GM19328 (cell line): ENCODE data around the gene CROCC.
"Not testable (repeated sequence)": the region's sequence is repeated elsewhere in the genome, so short reads cannot be mapped to it uniquely, and the experiment has no call there.

Source experiments
- ATAC-seq: cut with Tn5 transposase; IDR thresholded peaks from one replicate; pipeline ENCODE4 v1.9.1; 2021; ENCODE audit warnings: mild to moderate bottlenecking, moderate library complexity; ENCODE audit not compliant: unreplicated experiment

Gene CROCC

DNA sequence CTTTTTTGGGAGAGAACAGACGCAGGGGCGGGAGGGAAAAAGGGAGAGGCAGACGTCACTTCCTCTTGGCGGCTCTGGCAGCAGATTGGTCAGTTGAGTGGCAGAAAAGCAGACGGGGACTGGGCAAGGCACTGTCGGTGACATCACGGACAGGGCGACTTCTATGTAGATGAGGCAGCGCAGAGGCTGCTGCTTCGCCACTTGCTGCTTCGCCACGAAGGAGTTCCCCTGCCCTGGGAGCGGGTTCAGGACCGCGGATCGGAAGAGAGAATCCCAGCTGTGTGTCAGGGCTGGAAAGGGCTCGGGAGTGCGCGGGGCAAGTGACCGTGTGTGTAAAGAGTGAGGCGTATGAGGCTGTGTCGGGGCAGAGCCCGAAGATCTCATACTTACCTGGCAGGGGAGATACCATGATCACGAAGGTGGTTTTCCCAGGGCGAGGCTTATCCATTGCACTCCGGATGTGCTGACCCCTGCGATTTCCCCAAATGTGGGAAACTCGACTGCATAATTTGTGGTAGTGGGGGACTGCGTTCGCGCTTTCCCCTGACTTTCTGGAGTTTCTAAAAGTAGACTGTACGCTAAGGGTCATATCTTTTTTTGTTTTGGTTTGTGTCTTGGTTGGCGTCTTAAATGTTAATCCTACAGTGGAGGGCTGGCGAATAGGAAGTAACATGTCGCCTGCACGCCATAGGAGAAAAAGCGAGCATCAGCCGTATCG is 26.0 kb upstream of the CROCC start, which contains the start of gene RNU1-2:
Gene RNU1-2, plus strand, starts transcription at position 383 of the 718 bp plus-strand sequence.
- ATAC-seq = not testable (repeated sequence)

DNA sequence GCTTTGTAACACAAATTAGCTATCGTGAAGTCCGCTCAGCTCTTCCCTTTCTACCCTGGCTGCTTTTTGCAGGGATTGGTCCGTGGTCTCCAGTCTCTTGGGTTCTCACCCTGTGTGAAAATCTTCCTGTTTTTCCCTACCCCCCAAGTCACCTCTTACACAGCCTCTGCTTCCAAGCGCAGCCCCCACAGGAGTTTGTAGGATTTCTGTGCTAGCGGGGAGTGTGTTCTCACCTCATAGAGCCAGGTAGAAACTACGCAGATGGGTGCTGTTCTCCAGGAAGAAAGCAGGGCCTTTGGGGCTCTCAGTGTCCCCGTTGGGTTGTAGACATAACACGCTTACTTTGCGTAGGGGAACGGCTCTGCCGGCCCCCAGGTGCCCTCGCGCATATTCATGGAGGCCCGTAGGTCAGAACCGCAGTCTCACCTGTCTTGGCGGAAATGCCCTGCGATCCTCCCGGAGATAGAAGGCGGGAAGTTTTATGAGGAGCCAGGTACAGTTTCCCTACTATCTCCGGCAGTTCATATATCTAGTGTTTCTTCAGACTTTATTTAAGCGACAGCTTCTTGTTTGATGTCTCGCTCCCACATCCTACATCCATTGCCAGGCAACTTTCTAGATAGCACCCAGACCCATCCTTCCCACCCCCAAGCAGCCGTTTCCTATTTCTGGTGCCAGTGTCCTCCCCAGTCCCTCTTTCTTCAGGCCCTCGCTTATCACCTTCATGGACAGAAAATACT is 25.2 kb upstream of the CROCC start:
- not testable (repeated sequence) for ATAC-seq

DNA sequence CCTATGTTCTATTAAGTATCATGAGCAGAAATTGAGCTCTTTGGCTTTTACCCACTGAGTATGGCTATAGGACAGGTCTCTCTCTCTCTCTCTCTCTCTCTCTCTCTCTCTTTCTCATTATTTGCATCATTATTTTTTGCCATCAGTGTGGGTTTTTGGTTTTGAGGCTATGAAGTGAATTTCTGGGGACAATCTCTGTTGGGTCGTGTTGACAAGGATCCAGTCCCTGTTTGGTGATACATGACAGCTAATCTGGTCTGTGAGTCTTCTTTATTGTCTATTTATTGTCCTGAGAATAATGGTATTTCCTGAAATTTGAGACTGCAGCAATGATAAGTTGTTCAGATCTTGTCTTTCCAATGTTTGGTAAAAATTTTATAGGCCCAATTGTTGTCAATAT is 24.1 kb upstream of the CROCC start:
- not testable (repeated sequence) for ATAC-seq

DNA sequence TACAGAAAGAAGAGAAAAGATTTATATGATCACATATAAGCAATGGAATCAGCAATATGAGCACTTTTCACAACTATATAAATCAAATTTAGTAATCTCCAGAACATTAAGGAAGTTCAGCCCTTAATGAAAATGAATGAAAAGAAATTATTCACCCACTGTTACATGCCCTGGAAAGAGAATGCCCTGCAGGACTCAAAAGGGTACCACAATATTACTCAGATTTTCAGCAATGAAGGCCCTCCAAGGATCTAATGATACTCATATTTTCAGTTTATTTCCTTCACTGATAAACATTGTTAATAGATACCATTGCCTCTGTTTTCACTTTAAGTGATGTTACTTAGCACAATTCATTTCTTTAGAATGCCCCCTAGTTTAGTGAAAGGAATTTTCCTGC is 23.4 kb upstream of the CROCC start:
- not testable (repeated sequence) for ATAC-seq

DNA sequence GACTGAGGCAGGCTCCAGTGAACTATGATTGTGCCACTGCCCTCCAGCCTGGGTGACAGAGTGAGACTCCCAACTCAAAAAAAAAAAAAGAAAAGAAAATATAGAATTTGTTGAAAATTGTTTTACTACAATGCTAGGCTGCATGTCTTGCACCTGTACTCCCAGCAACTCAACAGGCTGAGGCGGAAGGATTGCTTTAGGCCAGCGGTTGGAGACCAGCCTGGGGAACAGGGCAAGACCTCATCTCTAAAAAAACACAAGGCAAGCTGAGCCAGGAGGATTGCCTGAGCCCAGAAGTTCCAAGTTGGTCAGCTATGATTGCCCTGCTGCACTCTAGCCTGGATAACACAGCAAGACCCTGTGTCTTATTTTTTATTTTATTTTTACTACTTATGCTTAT is 22.7 kb upstream of the CROCC start:
- ATAC-seq = not testable (repeated sequence)

DNA sequence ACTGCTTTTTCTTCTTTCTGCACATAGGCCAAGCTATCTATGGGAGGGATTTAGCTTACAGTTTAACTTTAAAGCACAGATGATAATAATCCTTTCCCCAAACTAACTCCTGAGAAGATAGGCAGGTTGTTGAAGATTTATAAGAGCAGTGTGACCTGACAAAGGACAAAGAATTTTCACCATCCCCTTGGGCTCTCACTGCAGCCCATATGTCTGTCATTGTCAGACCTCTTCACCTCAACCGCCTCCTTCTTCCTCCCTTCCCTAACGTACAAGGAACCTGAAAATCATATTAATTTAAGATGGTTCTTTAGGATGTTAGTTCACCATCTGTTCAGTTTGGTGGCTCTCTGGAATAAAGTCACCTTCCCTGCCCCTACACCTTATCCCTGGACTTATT is 21.0 kb upstream of the CROCC start:
- ATAC-seq = no peak

DNA sequence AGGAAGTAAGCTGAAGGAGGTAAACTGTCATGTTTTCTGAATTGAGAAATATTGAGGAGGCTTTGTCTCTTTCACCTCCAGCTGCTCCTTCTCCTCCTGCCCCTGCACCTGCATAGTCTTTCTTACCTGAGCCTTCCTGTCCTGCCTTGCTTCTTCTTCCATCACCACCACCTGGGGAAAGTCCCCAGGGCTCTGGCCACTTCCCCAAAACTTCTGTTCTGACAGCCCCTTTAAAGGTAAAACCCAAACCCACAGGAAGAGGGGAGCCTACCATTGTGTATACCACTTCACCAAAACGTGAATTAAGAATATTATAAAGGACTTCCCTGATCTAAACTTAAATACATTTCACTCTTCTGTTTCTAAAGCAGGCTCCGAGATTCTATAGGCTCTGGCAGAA is 20.4 kb upstream of the CROCC start:
- ATAC-seq = not testable (repeated sequence)

DNA sequence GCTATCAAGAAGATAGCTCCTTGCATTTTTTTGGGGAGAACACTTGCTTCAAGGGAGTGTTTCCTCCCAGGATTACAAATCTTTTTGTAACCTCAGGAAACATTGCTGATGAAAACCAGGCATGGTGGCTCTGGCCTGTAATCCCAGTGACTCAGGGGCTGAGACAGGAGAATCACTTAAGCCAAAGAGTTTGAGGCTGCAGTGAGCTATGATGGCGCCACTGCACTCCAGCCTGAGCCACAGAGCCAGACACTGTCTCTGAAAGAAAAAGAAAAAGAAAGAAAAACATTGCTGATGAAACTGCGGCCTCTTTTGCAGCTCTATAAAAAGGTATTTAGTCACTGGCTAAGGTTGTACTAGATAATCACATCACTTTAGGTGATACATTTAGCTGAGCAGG is 18.7 kb upstream of the CROCC start:
- no peak for ATAC-seq

DNA sequence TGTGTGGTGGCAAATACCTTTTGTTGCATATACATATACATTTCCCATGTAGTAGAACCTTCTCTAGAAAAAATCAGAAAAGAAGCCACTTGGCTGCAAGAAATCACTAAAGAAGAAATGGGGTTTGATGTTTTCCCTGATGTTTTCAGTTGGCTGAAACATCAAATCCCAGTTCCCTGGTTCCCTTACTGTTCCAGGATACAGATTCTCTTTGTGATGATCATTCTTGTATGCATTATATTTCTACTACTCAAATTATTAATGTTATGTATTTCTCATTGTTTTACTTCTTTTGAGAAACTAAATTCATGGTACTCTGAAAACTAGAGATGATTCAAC is 18.3 kb upstream of the CROCC start:
- no peak for ATAC-seq

DNA sequence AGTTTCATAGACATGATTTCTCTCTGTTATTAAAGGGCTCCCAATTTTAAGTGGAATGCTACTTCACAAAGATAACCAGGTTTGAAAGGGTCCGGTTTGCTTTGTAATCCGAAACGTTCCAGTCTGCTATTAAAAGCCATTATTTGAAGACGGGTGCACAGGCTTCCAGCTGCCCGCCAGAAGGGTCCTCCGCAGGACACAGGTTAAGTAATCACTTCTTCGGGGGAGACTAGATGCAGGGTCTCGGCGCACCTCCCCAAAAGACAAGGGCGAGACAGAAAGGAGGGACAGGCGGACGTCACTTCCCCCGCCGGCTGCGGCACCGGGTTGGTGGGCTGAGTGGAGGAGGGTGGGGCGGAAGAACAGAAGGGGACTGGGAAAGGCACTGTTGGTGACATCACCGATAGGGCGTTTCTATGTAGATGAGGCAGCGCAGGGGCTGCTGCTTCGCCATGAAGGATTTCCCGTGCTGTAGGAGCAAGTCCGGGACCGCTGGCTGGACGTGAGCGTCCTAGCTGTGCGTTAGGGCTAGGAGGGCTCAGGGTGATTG is 17.1 kb upstream of the CROCC start:
- peak; percentile 88 for ATAC-seq

DNA sequence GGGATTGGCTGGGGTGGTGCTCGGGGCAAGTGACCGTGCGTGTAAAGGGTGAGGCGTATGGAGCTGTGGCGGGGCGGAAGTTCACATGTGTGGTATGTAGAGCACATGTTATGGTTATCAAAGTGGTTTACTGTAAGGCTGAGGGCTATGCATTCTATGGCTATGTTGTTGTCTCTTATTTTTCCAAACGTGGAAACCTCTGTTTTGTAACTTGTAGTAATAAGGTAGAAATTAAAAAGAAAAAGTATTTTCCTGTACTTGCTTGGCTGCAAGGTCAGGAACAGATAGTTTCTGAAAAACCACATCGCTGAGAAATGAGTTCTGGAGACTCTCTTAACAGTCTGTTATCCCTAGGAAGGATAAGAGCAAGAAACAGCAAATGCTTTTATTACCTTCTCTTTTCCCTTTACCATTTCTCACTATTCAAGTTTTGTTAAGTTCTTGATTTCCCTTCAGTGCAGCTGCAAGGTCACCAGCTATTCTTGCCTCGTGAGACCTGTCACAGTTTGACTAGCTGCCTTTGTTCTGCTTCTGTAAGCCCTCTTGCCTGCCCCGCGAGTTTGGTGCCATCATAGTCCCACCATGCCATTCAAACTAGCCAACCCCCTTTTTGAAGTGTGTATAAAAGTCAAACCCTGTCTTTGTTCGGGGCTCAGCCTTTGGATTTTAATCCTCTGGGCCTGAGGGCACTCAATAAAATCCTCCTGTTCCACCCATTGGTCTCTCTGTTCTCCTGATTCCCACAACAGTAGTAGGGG is 16.4 kb upstream of the CROCC start:
- peak; percentile 74 for ATAC-seq

DNA sequence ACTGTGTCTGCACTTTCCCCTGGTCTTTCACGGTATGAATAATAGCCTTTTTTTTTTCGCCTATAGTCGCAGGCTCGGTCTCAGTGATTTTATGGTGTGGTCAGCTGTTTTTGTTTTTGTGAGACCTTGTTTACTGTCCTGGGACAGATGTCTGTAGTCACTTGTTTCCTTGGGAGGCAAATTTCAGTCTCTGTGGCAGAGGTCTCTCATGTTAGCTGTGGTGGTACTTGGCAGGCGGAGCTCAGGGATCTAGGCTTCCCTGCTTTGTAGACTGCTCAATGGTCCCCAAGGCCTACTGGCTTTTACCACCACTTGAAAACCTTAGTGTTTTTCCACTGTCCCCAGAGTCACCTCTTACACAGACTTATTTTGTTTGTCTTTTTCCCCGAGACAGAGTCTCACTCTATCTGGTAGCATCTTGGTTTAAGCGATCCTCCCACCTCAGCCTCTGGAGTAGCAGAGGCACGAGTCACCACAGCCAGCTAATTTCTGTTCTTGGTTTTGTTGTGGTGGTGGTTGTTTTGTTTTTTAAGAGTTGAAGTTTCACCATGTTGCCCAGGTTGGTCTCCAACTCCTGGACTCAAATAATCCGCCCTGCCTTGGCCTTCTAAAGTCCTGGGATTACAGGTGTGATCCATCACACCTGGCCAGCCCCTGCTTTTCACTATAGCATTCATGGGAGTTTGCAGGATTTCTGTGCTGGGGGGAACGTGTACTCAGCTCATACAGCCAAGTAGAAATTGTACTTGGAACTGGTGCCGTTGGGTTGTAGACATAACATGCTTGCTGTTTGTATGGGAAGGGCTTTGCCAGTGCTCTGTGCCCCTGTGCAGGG is 15.6 kb upstream of the CROCC start:
- ATAC-seq = no peak

DNA sequence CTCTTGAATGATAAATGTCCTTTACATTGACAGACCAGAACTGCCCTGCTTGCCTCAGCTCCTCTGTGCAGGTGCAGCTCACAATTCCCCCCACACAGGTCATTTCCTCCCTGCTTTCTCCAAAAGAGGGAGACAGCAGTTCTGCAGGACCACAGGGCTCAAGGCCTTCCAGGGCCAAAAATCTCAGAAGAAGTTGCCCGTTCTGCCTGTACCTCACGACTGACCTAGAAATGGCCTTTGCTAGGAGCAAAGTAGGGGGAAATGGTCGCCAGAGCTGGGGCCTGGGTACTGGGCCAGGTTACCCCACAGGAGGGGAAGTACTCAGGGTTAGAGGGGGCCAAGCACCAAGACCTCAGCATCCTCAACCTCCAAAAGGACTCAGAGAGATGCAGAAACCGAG is 14.9 kb upstream of the CROCC start:
- ATAC-seq = no peak

DNA sequence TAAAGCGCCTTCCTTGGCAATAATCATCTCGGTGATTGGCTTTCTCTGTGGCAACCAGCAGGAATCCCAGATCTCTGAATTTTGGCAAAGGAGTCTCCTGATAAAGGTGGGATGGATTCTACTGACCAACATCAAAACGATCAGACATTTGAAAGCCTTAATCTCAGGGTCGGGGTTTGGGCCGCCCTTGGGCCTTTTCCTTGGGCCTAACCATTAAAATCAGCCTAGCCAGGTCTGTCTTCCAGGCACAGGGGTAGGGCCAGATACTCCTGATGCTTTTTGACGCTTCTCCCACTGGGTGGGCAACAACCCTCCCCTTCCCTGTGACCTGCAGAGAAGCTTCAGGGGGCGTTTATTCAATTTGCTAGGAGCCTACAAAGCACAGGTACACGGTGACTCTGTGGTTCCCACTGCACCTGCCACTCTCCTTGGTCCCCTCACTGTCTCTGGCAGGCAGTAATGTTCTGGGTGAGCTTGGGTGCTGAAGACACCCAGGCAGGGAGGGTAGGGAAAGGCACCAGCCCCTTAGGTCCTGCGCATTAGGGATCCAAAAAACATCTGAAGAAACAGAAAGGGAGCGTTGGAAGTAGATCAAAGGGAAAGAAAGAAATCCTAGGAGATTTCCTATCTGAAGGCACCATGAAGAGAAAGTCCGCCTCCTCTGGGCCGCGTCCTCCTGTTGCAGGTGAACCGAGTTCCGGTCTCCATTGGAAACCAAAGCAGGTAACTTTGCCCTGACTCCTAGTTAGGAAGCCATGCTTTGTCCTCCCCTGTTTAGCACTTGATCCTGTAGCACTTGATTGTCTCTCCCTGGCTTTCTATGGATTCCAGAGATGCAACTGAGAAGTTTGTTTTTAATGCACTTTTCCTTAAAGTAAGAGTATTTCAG is 13.6 kb upstream of the CROCC start:
- ATAC-seq = no peak

DNA sequence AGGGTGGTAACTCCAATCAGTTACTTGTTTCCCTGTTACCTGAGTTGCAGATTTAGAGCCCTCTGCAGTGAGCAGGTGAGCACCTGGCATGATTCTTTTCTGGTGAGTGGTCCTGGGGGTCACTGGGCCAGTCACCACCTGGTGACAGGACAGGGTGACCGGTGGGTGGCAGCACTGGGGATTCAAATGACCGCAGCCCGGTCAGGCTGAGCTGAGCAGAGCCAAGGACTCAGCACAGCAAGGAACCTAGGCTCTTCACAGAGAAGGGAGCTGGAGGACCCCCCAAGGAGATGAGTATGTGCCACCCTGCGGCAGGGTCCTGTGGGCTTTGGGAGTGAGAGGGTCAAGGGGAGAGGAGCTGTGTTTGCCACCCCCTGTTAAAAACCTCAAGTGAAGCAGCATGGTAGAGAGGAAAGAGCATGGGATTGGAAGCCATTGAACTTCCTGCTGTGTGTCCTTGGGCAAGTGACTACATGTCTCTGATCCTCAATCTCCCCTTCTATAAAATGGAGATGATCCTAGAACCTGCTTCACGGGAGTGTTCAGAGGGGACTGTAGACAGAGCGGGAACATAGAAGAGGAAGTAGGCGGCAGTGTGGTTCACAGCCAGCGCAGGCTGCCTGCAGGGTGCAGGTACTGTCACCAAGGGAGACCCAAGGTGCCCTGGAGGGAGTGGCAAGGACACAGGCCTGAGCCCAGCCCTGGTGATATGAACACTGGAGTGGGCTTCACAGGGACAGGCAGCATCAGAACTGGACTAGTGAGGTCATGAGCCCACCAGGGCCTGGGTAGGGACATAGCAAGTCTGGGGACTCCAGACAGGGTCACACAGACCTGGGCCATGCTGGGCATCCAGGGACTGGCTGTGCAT is 9.6 kb upstream of the CROCC start:
- not testable (repeated sequence) for ATAC-seq

DNA sequence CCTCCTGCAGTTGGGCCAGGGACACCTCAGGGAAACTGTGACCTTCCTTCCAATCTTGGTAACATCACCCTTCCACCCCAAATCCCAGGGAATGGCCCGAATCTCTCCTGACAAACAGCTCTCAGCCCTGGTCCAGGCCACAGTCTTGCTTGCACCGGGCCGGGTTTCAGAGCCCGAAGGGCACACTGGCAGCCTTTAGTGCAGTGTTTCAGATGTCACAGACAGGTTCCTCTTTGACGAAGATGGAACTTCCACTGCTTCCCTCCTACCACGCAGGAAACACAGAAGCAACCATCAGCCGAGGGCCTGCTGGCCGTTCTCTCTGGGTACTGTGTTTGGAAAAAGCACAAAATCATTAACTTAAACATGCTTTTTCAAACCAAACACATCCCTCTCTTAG is 9.0 kb upstream of the CROCC start:
- ATAC-seq = not testable (repeated sequence)

DNA sequence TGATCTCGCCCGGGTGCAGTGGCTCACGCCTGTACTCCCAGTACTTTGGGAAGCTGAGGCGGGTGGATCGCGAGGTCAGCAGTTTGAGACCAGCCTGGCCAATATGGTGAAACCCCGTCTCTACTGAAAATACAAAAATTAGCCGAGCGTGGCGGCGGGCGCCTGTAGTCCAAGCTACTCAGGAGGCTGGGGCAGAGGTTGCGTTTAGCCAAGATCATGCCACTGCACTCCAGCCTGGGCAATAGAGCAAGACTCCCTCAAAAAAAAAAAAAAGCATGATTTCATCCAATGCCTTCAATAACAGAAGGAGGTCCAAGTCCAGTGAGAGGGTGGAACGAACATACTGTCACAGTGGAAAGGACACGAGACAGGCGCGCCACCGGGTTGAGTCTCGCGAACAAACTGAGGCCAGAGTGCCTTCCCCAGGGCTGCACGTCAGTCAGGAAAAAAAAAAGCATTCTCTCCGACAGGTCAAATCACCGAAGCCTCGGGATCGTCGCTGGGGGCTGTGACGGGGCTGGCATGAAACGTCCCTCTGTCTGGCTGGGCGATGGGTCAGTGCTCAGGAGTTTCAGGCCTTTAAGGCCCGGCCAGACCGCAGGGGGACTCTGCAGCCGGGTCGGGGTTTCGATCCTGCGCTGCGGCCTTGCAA is 8.4 kb upstream of the CROCC start:
- ATAC-seq = no peak
